GM06990 (cell line): ENCODE measurements around the gene DSN1.
"Not testable (repeated sequence)": the region's sequence is repeated elsewhere in the genome, so short reads cannot be mapped to it uniquely, and the experiment has no call there.

ENCODE experiments used
- DNase-seq: peaks from one replicate; pipeline ENCODE4 v3.0.0-alpha.2; 2011; ENCODE audit not compliant: insufficient read length; ENCODE audit errors: extremely low read depth
- H3K27me3 ChIP-seq: replicated peaks from 2 replicates; pipeline ENCODE4 v1.6.0; 2011; ENCODE audit warnings: low read length; ENCODE audit not compliant: control insufficient read depth, insufficient read depth
- H3K36me3 ChIP-seq: 2 replicates; pipeline ENCODE4 v1.5.1; 2011; ENCODE audit warnings: low read length; ENCODE audit not compliant: control insufficient read depth, insufficient read depth
- H3K4me3 ChIP-seq: replicated peaks from 2 replicates; pipeline ENCODE4 v1.5.1; 2011; ENCODE audit warnings: low read depth, mild to moderate bottlenecking, control low read depth, low read length
- CTCF ChIP-seq: IDR thresholded peaks from 2 replicates; pipeline ENCODE4 v1.5.1; 2011; ENCODE audit warnings: low read length, control low read depth, mild to moderate bottlenecking, inconsistent platforms; ENCODE audit not compliant: insufficient read depth, poor library complexity, severe bottlenecking

The DSN1 gene

GRCh38 chr20:36802326-36803222 is 29.0 kb upstream of the DSN1 start:
- H3K4me3 ChIP-seq: no peak overlapping the region
- peaks cover 18% of the 10 kb centered on the region for H3K36me3 ChIP-seq
- H3K27me3 ChIP-seq: no peaks in the 10 kb centered on the region
- DNase-seq: no peak
- TF ChIP-seq CTCF: no peak

- TF ChIP-seq CTCF: no peak
- H3K36me3 ChIP-seq: peaks cover 20% of the 10 kb centered on the region
- H3K27me3 ChIP-seq: no peaks in the 10 kb centered on the region
- no peak overlapping the region for H3K4me3 ChIP-seq
- DNase-seq: no peak
These were observed 26.8 kb upstream of the DSN1 start for GRCh38 chr20:36800410-36800809.

GRCh38 chr20:36799313-36799712 is 25.8 kb upstream of the DSN1 start:
- H3K36me3 ChIP-seq: peaks cover 14% of the 10 kb centered on the region
- not testable (repeated sequence) for H3K4me3 ChIP-seq, H3K27me3 ChIP-seq, DNase-seq

GRCh38 chr20:36796875-36797274 is 23.3 kb upstream of the DSN1 start:
- Histone ChIP-seq H3K4me3 (no peak overlapping the region), H3K36me3 (peaks cover 18% of the 10 kb centered on the region), H3K27me3 (no peaks in the 10 kb centered on the region)
- no peak for DNase-seq
- no peak for TF ChIP-seq CTCF

- DNase-seq: no peak
- no peak for TF ChIP-seq CTCF
- peaks cover 20% of the 10 kb centered on the region for H3K36me3 ChIP-seq
- H3K4me3 ChIP-seq: no peak overlapping the region
- no peaks in the 10 kb centered on the region for H3K27me3 ChIP-seq
These were observed 22.6 kb upstream of the DSN1 start for GRCh38 chr20:36796117-36796516.

- DNase-seq: no peak
- Histone ChIP-seq H3K36me3 (peaks cover 20% of the 10 kb centered on the region), H3K27me3 (no peaks in the 10 kb centered on the region), H3K4me3 (no peak overlapping the region)
- TF ChIP-seq CTCF: no peak
These were observed 22.1 kb upstream of the DSN1 start for GRCh38 chr20:36795691-36796090.
